Esophagus (tissue), 2 donors: ENCODE results near the gene MIPOL1. TPM values are rescaled to one million over a fixed set of nuclear protein-coding genes. Genes with fewer than 3 reads are reported as not detected.

ENCODE experiments used
- H3K27ac ChIP-seq, 2 donors: one replicate each; pipeline ENCODE4 v1.5.1; 2013; ENCODE audit warnings: low read depth in 2 of 2, mild to moderate bottlenecking in 2 of 2, inconsistent platforms in 1 of 2, low read length in 1 of 2, moderate library complexity in 1 of 2
- H3K27me3 ChIP-seq, 2 donors: one replicate each; pipeline ENCODE4 v1.6.1; 2013; ENCODE audit warnings: low read length in 2 of 2, control low read depth in 1 of 2, mild to moderate bottlenecking in 1 of 2; ENCODE audit not compliant: insufficient read depth in 2 of 2, control insufficient read depth in 1 of 2
- H3K36me3 ChIP-seq, 2 donors: one replicate each; pipeline ENCODE4 v1.6.1; 2013; ENCODE audit warnings: low read length in 1 of 2; ENCODE audit not compliant: control insufficient read depth in 2 of 2, insufficient read depth in 2 of 2
- H3K4me1 ChIP-seq, 2 donors: one replicate each; pipeline ENCODE4 v1.6.1; 2013; ENCODE audit warnings: low read length in 1 of 2; ENCODE audit not compliant: control insufficient read depth in 2 of 2, insufficient read depth in 2 of 2
- H3K4me3 ChIP-seq, 2 donors: one replicate each; pipeline ENCODE4 v1.5.1; 2013; ENCODE audit warnings: low read length in 2 of 2, mild to moderate bottlenecking in 2 of 2, low read depth in 1 of 2, moderate library complexity in 1 of 2
- H3K9me3 ChIP-seq, 2 donors: one replicate each; pipeline ENCODE4 v1.6.1; 2013; ENCODE audit warnings: mild to moderate bottlenecking in 2 of 2, low read depth in 1 of 2, low read length in 1 of 2, moderate library complexity in 1 of 2; ENCODE audit not compliant: control insufficient read depth in 2 of 2, insufficient read depth in 1 of 2
- WGBS, 2 donors: extraction: QIAGEN DNeasy Blood & Tissue Kit; methylation state at CpG; one replicate each; pipeline ENCODE4 v1.1.7; 2013; 5-methylcytosine and 5-hydroxymethylcytosine counted together
- polyA plus RNA-seq, 2 donors: library from polyadenylated mRNA; stranded (reverse); fragments of 200-250 nt; gene quantifications; one replicate each; pipeline ENCODE4 v1.2.3, GENCODE V29; 2013
- donor health status: healthy with polysubstance abuse.
- donor health status: Bipolar disorder and iron deficiency.

Gene MIPOL1
- polyA plus RNA-seq, 2 donors, result 1.5 to 2.2 TPM

DNA sequence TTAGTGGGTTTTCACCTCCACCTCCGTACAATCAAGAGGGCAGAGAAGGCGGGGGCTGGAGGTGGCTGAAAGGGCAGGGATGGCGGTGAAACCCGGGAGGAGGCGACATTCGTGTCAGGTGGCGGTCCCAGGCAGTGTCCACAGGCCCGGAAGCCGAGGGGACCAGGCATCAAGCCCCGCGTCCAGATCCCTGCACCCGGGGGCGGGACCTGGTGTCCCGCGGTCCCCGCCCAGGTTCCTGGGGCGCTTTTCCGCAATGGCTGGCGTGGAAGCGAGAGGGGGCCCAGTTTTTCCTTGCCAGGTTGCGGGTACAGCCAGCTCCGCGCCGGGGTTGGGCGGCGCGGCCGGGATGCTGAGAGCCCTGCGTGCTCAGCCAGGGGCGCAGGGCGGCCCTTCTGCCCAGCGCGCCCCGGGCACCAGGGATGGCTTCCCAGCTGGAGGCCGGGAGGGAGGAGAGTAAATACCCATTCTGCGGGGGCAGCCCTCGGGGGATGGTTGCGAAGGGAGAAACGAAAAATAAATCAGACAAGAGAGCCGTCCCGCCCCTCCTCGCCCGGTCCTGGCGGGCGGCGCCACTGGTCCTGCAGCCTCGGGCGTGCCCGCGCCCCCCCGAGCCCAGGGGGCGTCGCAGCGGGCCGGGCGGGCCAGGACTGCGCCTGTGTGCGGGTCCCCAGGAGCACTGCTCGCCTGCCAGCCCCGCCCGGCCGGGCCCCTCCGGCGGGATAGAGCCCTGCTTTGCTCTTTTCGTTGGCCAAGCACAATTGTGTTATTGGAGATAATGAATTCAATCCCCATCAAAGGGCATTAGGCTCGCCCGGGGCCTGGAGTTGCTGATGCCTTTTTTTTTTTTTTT lies 385.8 kb downstream of the MIPOL1 start:
- Histone ChIP-seq H3K4me3 (peak overlapping the region; percentile 62 to 73), H3K4me1 (peaks cover 0 to 2% of the 10 kb centered on the region in 2 donors), H3K9me3 (no peaks in the 10 kb centered on the region), H3K27ac (peak overlapping the region; percentile 83 to 96), H3K36me3 (peaks cover 0 to 2% of the 10 kb centered on the region in 2 donors), H3K27me3 (no peaks in the 10 kb centered on the region)
- 4 to 6% methylated on average over 55 to 66 of the region's 67 CpGs for WGBS, 2 donors

DNA sequence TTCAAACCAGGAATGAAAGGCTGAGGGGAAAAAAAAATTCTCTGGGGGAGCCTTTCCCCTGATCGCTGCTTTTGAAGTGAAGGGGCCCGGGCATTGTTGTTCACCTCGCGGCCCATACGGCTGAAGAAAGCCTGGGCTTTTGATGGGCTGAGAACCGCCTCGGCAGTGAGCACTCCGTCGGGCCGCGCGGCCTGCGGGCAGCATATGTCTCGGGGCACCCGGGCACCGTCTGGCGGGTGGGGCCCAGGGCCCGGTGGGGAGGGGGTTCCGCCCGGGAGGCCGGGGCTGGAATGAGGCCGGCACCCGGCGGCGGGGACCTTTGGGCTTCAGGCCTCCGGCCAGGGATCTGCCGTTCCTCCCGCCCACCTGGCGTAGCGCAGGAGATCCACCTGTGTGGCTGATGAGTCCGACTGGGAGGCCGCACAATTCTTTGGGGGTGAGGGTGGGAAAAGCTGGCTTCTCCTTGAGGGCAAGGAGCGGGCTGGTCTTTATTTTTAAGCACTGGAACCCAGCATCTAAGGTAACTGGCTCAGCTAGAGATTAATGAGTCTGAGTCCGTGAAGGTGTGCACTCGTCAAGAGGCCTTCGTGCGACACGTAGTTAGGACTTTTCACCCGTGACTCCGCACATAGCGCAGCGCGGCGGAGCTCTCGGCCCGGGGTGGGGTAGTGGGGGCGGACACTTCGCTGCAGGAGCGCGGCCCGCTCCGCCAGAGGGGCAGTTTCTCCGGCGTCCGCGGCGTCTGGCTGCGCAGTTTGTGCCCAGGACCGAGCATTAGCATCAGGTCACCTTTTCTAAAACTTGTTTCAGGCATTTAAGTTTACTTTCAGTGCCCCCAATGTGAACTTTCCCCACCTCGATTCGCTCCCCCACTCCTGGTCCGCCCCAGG lies 386.7 kb downstream of the MIPOL1 start:
- WGBS, 2 donors, result 7 to 14% methylated on average over 58 to 62 of the region's 62 CpGs
- Histone ChIP-seq H3K27ac (peak overlapping the region; percentile 83 to 96), H3K4me3 (peak overlapping the region; percentile 62 to 73)

DNA sequence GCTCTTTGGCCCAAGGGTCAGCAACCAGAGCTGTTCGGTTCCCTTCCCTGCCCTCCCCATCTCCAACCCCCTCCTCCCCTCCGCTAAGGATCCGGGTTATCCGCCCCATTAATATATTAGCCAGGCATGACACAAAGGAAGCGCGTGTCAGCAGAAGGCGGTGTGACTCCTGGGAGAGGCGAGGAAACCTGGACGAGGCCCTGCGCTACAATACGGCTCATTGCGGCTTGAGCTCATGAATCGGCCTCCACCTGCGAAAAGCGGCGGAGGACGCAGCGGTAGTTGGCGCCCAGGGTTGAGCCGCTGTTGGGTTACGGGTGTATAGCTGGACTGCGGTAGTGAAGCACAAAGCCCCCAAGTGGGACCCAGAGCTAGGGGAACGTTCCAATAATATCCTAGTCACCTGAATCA lies 387.4 kb downstream of the MIPOL1 start:
- H3K27me3 ChIP-seq, result no peaks in the 10 kb centered on the region
- peak overlapping the region; percentile 35 to 62 for H3K4me3 ChIP-seq
- peaks cover 0 to 2% of the 10 kb centered on the region in 2 donors for H3K36me3 ChIP-seq
- H3K4me1 ChIP-seq, result peaks cover 0 to 2% of the 10 kb centered on the region in 2 donors
- no peaks in the 10 kb centered on the region for H3K9me3 ChIP-seq
- WGBS, 2 donors, result 6 to 14% methylated on average over 23 of the region's 23 CpGs
- H3K27ac ChIP-seq, result peak overlapping the region; percentile 83 to 96

More for the DNA sequence above, 386.7 kb downstream of the MIPOL1 start:
- H3K36me3 ChIP-seq, result peaks cover 0 to 2% of the 10 kb centered on the region in 2 donors
- H3K4me1 ChIP-seq, result peaks cover 0 to 2% of the 10 kb centered on the region in 2 donors
- no peaks in the 10 kb centered on the region for H3K9me3 ChIP-seq
- H3K27me3 ChIP-seq, result no peaks in the 10 kb centered on the region

DNA sequence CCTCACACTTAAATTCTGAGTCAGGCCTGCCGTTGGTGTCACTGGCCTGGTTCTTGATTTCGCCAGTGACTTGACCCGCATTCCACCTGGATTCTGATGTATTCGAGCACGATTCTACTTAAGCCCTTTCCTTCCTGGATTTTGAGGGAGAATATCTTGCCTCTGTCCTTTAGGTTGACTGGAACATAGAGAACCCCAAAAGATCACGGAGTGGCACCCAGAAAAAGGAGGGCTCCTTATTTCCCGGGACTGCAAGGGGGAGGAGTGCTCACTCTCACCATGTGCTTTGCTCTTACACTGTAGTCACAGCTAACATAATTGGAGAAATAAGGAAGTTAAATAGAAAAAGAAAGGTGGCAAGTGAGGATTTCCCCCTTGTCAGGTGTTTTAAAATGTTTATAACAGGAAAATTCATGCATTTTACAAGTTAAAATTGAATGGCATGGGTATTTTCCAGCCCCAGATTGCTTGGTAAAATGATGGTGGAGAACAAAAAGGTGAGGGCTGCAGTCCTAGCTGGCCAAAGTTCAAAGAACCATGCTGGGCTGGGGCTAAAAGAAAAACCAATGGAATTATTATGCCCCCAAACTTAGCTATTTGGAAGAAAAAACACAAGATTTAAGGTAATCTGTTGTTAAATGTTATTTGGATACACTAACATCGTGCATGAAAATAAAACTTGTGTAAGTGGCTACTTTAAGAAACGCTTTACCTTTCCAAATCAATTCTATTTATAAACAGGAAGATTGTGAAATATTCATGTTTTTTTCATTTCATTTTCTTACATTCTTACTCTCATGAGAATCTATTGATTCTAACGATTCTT lies 388.4 kb downstream of the MIPOL1 start:
- H3K4me3 ChIP-seq, result peak overlapping the region in 1 of 2 donors; percentile 7
- peaks cover 0 to 2% of the 10 kb centered on the region in 2 donors for H3K36me3 ChIP-seq
- 9 to 11% methylated on average over 10 of the region's 10 CpGs for WGBS, 2 donors
- peaks cover 0 to 2% of the 10 kb centered on the region in 2 donors for H3K4me1 ChIP-seq
- no peaks in the 10 kb centered on the region for H3K27me3 ChIP-seq
- H3K9me3 ChIP-seq, result no peaks in the 10 kb centered on the region
- peak overlapping the region; percentile 27 to 83 for H3K27ac ChIP-seq

DNA sequence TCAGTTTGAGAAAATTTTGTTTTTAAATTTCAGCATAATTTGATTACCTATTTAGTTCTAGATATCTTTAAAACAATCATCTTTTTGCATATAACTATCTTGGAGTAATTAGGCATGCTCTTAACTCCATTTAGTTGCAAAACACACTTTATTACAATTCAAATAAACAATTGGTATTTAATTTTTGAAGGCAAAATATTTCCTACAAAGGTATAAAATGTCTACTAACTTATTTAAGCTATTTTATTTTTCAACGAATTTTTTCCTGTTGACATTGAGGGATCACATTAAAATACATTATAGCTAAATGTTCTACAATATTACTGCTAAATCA lies 389.0 kb downstream of the MIPOL1 start:
- Histone ChIP-seq H3K27me3 (no peaks in the 10 kb centered on the region), H3K4me3 (no peak overlapping the region), H3K36me3 (peaks cover 0 to 2% of the 10 kb centered on the region in 2 donors), H3K4me1 (peaks cover 0 to 2% of the 10 kb centered on the region in 2 donors), H3K27ac (no peak overlapping the region), H3K9me3 (no peaks in the 10 kb centered on the region)
- WGBS, 2 donors, result 0 to 2% methylated on average over 1 of the region's 1 CpG

DNA sequence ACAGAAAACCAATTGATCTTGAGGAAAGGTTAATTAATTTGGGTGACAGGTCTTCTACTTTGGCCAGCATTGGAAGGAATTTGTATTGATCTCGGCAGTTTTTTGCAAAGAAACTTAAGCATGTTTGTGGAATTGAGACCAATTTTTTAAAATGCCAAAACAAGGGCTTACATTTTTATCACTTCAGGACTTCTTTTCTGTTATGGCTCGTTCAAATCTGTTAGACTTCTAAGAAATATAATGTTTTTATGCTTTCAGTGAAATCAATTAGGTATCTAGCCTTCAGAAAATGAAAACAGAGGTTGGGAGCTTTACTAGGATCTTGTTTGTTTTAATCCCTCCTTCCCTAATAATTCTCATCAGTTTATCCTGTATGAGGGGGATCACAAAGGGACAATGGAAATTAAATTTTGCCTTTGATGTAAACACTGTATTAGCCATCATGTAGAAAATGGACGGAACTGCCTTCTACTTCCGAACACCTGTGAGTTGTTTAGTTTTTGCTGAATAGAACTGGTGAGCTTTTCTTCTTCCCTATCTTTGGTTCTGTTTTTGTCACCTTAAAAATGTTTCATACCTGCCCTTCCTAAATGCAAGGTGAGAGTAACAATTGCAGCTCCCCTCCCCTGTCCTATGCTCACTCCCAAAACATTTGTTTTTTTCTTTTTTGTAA lies 389.5 kb downstream of the MIPOL1 start:
- 9 to 12% methylated on average over 4 of the region's 4 CpGs for WGBS, 2 donors
- no peaks in the 10 kb centered on the region for H3K27me3 ChIP-seq
- peaks cover 0 to 2% of the 10 kb centered on the region in 2 donors for H3K4me1 ChIP-seq
- peaks cover 0 to 2% of the 10 kb centered on the region in 2 donors for H3K36me3 ChIP-seq
- H3K27ac ChIP-seq, result peak overlapping the region; percentile 84 to 89
- peak overlapping the region; percentile 48 to 52 for H3K4me3 ChIP-seq
- no peaks in the 10 kb centered on the region for H3K9me3 ChIP-seq

DNA sequence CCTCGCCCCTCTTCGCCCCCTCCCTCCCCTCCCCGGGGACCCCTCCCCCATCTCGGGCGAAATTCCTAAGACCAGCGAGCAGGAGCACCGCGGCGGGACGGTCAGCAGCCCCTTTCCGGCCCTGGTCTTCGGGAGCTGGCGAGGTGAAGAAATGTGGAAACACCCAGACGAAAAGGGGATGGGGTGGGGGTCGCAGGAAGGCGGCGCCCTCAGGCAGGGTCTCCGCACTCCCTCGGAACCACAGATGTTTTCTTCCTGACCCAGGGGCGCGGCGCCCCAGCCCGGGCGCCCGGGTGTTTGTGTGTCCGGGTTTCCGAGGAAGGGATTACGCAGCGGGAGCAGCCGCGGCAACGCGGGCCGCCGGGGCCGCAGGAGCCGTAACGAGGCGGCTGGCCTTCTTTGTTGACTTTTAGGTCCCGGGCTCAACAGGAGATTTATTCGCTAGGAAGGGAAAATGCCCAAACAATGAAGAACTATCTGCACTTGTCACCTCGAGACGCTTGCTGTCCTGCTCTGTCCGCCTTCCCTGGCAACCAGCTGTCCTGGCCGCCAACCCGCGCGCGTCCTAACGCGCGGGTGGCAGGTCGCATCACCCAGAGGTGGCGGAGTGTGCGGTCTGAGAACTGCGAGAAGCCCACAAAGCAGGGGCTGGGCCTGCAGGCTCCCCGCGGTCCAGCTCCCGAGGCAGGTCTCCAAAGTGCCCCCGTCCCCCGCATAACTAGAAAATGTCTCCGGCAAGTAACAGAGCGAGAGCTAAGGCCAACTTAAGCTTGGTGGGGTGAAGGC lies 390.3 kb downstream of the MIPOL1 start:
- WGBS, 2 donors, result 5 to 6% methylated on average over 61 to 63 of the region's 63 CpGs
- no peaks in the 10 kb centered on the region for H3K9me3 ChIP-seq
- H3K4me3 ChIP-seq, result peak overlapping the region; percentile 48 to 52
- peak overlapping the region; percentile 84 to 89 for H3K27ac ChIP-seq
- peaks cover 0 to 2% of the 10 kb centered on the region in 2 donors for H3K36me3 ChIP-seq
- peaks cover 0 to 2% of the 10 kb centered on the region in 2 donors for H3K4me1 ChIP-seq
- H3K27me3 ChIP-seq, result no peaks in the 10 kb centered on the region

DNA sequence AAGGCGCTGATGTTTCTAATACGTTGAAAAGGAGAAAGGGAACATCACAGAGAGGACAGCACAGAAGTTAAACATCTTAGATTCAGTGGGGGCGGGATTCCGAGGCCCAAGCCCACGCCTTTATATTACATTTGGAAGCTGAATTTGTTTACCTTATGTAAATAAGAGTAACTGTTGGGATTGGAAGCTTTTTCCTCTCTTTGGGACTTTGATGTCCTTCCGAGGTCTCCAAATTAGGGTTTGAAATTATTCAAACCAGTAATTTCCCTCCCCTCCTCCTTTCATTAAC lies 390.9 kb downstream of the MIPOL1 start:
- Histone ChIP-seq H3K36me3 (peaks cover 0 to 2% of the 10 kb centered on the region in 2 donors), H3K27ac (peak overlapping the region; percentile 84 to 89), H3K4me1 (no peaks in the 10 kb centered on the region), H3K27me3 (no peaks in the 10 kb centered on the region), H3K9me3 (no peaks in the 10 kb centered on the region), H3K4me3 (peak overlapping the region; percentile 48 to 52)
- 9 to 11% methylated on average over 6 of the region's 6 CpGs for WGBS, 2 donors
